ENCODE measurements around the gene VWDE. TPM values are rescaled to one million over a fixed set of nuclear protein-coding genes. Genes with fewer than 3 reads are reported as not detected.

Gene VWDE
- total and polyA plus RNA-seq, 10 of the 15 experiments (the other 5 are each of a cell fraction or from before 2014, with no cell fraction given) = 0.74 to 2.1 (median 1.3) TPM

GRCh38 chr7:12415072-12415471 lies 11.4 kb upstream of the VWDE start:
- Histone ChIP-seq H4K20me1 (ENCODE audit: control insufficient read depth, insufficient read depth) (no peaks in the 10 kb centered on the region), H2AFZ (ENCODE audit: control insufficient read depth, low read depth, low read length) (no peak overlapping the region)

More at GRCh38 chr7:12415072-12415471, 11.4 kb upstream of the VWDE start:
- POLR2A ChIA-PET = no interaction called here
- Histone ChIP-seq H3K9me3 (replicated peaks; ENCODE audit: control insufficient read depth, insufficient read depth, low read length) (no peaks in the 10 kb centered on the region), H3K4me1 (ENCODE audit: control insufficient read depth, insufficient read depth, low read length) (no peaks in the 10 kb centered on the region), H3K9ac (ENCODE audit: control insufficient read depth, insufficient read depth, low read length) (no peak overlapping the region), H3K27me3 (replicated peaks in 1 of 2; ENCODE audit: control insufficient read depth in 2 of 2, insufficient read depth in 2 of 2, low read length in 1 of 2) (no peaks in the 10 kb centered on the region), H3K79me2 (ENCODE audit: control insufficient read depth, insufficient read depth, low read length) (no peaks in the 10 kb centered on the region), H3K36me3 (ENCODE audit: control insufficient read depth in 2 of 2, insufficient read depth in 2 of 2, low read length in 1 of 2) (no peaks in the 10 kb centered on the region), H3K4me2 (ENCODE audit: control insufficient read depth, insufficient read depth) (no peak overlapping the region), H3K4me3 (no peak overlapping the region), H3K27ac (ENCODE audit: control insufficient read depth, insufficient read depth) (no peak overlapping the region)
- DNase-seq (ENCODE audit: low read depth, low spot score) (no peak), ATAC-seq (no peak), FAIRE-seq (no peak)
- no peak for TF ChIP-seq PBX3 (IDR thresholded peaks at IDR 0.05; ENCODE audit: insufficient replicate concordance, low read depth, low read length)
- no peak for TF ChIP-seq CREB1 (IDR thresholded peaks at IDR 0.05; ENCODE audit: low read depth)
- no peak for TF ChIP-seq USF2 (IDR thresholded peaks at IDR 0.05; ENCODE audit: borderline replicate concordance, low read depth, low read length)
- TF ChIP-seq ZNF207 (IDR thresholded peaks at IDR 0.05; ENCODE audit: borderline replicate concordance) = no peak
- no peak for TF ChIP-seq FOS (IDR thresholded peaks at IDR 0.05; ENCODE audit: borderline replicate concordance, extremely low read depth, insufficient read length)
- no peak for TF ChIP-seq JUNB (IDR thresholded peaks at IDR 0.05)
- TF ChIP-seq POLR2A (IDR thresholded peaks at IDR 0.05; ENCODE audit: low read depth, low read length) = no peak
- TF ChIP-seq RELA (IDR thresholded peaks at IDR 0.05; ENCODE audit: borderline replicate concordance, partially characterized antibody) = no peak
- no peak for TF ChIP-seq SRF (IDR thresholded peaks at IDR 0.05; ENCODE audit: low read depth in 2 of 2, low read length in 2 of 2)
- TF ChIP-seq E2F4 (IDR thresholded peaks at IDR 0.05; ENCODE audit: low read depth, low read length) = no peak
- in situ Hi-C loops (cut with MboI) (no loop called here), intact Hi-C loops (cut with micrococcal nuclease; ENCODE audit: unreplicated experiment) (no loop called here)
- CTCF ChIA-PET = interaction anchor here (1.0 to 1.8 kb wide), 2 partner anchors 9 to 43 kb away, joined by 3 to 5 read pairs; no protein-coding TSS in a partner anchor
- RAD21 ChIA-PET (ENCODE audit: unreplicated experiment) = no interaction called here
- SMC1A ChIA-PET (ENCODE audit: uncharacterized antibody, unreplicated experiment) = no interaction called here
- no TSS peak for BruUV-seq (replicated peaks)

Data from GM12878 (cell line).